ENCODE data around the gene KDM4D. TPM values are rescaled to one million over a fixed set of nuclear protein-coding genes. Genes with fewer than 3 reads are reported as not detected.

Gene KDM4D
- total and polyA plus RNA-seq, 9 of the 15 experiments (the other 6 are each of a cell fraction or from before 2014, with no cell fraction given): 0.34 to 1.1 (median 0.50) TPM

DNA sequence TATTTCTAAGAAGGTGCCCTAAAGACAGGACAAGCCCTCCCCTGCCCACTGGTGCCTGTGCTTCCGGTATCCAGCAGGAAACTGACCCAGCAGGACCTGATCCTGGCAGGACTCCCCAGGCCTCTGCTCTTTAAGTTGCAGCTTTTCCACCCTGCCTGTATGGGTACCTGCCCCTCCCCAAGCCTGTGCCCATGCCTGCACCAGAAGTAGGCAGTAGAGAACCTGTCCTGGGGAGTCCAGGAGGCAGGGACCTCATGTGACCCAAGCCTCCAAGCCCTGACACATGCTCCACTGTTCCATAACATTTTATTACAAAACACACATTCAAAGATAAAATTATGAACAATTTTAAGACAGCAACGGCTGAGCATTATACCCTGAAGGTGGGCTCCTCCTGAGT is 14.3 kb upstream of the KDM4D start:
- Histone ChIP-seq H3K9me3 (replicated peaks; ENCODE audit: control insufficient read depth, insufficient read depth, low read depth, low read length) (no peaks in the 10 kb centered on the region), H4K20me1 (replicated peaks; ENCODE audit: control insufficient read depth, insufficient read depth, low read length) (no peaks in the 10 kb centered on the region), H3K27me3 (ENCODE audit: control insufficient read depth in 2 of 2, insufficient read depth in 2 of 2, low read length in 2 of 2) (no peaks in the 10 kb centered on the region), H3K9me1 (ENCODE audit: control insufficient read depth, insufficient read depth, low read length) (no peaks in the 10 kb centered on the region), H3K4me2 (ENCODE audit: insufficient read depth, low read length) (no peak overlapping the region), H3K4me1 (replicated peaks in 1 of 2; ENCODE audit: control insufficient read depth in 2 of 2, insufficient read depth in 2 of 2, low read length in 2 of 2) (no peaks in the 10 kb centered on the region), H3K79me2 (ENCODE audit: control insufficient read depth, insufficient read depth, low read length) (no peaks in the 10 kb centered on the region), H3K36me3 (ENCODE audit: control insufficient read depth, insufficient read depth, low read length) (peaks cover 32% of the 10 kb centered on the region), H3K27ac (ENCODE audit: extremely low read depth, low read depth, low read length) (no peak overlapping the region), H3K9ac (ENCODE audit: insufficient read depth in 1 of 2, low read depth in 2 of 2, low read length in 2 of 2) (no peak overlapping the region), H3K4me3 (no peak overlapping the region), H2AFZ (ENCODE audit: low read depth, low read length) (no peak overlapping the region)
- intact Hi-C loops (cut with micrococcal nuclease): no loop called here
- ATAC-seq (no peak; the same call in 1 of the 3 replicates), FAIRE-seq (no peak), DNase-seq (ENCODE audit: extremely low read depth in 1 of 4, low spot score in 3 of 4) (no peak)
- in situ Hi-C loops (cut with MboI): no loop called here
- no peak for TF ChIP-seq ZNF274 (IDR thresholded peaks at IDR 0.05; ENCODE audit: borderline replicate concordance, low read depth, low read length)
- TF ChIP-seq KAT2B (IDR thresholded peaks at IDR 0.05; ENCODE audit: low read depth, low read length): no peak
- TF ChIP-seq, protein P1, sequence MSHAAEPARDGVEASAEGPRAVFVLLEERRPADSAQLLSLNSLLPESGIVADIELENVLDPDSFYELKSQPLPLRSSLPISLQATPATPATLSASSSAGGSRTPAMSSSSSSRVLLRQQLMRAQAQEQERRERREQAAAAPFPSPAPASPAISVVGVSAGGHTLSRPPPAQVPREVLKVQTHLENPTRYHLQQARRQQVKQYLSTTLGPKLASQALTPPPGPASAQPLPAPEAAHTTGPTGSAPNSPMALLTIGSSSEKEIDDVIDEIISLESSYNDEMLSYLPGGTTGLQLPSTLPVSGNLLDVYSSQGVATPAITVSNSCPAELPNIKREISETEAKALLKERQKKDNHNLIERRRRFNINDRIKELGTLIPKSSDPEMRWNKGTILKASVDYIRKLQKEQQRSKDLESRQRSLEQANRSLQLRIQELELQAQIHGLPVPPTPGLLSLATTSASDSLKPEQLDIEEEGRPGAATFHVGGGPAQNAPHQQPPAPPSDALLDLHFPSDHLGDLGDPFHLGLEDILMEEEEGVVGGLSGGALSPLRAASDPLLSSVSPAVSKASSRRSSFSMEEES (CRISPR knock-in tag; IDR thresholded peaks at IDR 0.05): no peak
- no peak for TF ChIP-seq ZC3H8 (IDR thresholded peaks at IDR 0.05)
- no peak for TF ChIP-seq KDM5B (IDR thresholded peaks at IDR 0.05; ENCODE audit: insufficient replicate concordance, low read depth, low read length)
- TF ChIP-seq PTTG1 (tag; IDR thresholded peaks at IDR 0.05; ENCODE audit: low read depth): no peak
- ChIA-PET POLR2A (interaction anchor here (0.8 to 3.2 kb wide), 2 partner anchors 14 to 32 kb away, joined by 3 to 18 read pairs; partner anchors contain the start of genes CWC15 and KDM4D), CTCF (ENCODE audit: low intra/inter-chr PET ratio) (no interaction called here)
- no TSS peak for BruUV-seq (replicated peaks)
- WGBS (ENCODE audit: insufficient coverage, low coverage, missing lambda C conversion rate): 63% methylated on average over 2 of the region's 2 CpGs

Measured in K562 (cell line).